Endometrium (tissue), 2 donors: ENCODE results near the gene LYVE1.

Experiments used
- FAIRE-seq: peaks from 2 replicates; lab custom pipeline; 2012; peaks lifted over from hg19 to GRCh38; lab: Jason Lieb, UNC
- donor health status: control.
- donor health status: control.

LYVE1 gene

DNA sequence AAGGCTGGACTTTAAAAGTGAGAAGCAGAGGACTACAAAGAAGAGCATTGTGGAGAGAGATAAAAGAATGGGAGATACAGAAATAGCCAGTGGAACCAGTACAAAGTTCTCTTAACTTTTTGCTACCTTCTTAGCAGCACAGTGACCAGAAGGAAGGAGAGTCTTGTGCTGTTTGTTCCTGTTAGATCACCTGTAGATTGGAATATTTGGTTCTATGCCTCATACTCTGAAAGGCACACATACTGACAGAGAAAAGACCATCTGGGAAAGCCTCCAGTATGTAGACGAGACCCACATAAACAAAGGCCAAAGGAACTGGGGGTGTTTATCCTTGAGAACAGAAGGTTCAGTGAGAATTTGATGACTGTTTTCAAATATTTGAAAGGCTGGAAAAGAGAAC lies 46.2 kb downstream of the LYVE1 start:
- no peak for FAIRE-seq

DNA sequence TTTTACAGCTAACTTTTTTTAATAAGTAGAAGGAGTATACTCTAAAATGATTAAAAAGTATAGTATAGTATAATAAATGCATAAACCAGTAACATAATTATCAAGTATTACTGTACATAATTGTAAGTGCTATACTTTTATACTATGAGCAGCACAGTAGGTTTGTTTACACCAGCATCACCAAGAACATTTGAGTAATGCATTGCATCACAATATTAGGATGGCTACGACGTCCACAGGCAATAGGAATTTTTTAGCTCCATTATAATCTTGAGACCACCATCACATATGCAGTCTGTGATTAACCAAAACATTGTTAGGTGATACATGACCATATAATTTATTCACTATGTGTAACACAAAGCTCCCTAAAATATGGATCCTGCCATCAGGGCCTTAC lies 47.9 kb downstream of the LYVE1 start:
- no peak for FAIRE-seq

DNA sequence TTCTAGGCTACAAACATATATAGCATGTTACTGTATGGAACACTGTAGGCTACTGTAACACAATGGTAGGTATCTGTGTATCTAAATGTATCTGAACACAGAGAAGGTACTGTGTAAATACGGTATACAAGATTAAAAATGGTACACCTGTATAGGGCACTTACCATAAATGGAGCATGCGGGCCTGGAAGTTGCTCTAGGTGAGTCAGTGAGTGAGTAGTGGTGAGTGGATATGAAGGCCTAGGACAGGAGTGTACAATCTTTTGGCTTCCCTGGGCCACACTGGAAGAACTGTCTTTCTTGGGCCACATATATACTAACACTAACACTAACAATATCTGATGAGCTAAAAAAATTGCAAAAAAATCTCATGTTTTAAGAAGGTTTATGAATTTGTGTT lies 48.8 kb downstream of the LYVE1 start:
- no peak for FAIRE-seq

DNA sequence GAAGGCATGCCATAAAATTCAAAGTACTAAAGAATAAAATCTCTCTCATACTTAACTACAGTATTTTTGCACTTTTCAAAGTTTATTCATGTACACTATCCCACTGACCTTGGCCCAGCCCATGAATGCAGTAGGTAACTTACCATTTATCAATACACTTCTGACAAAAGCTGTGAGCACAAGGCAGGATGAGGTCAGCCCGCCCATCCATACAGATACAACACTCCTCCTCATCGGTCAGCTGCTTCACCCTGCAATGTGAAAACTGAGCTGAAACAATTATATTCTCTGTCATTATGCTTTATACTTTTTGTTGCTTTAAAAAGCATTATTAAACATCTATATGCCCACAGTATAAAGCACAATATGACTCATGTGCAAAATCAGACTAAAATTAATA lies 49.6 kb downstream of the LYVE1 start:
- FAIRE-seq = no peak

DNA sequence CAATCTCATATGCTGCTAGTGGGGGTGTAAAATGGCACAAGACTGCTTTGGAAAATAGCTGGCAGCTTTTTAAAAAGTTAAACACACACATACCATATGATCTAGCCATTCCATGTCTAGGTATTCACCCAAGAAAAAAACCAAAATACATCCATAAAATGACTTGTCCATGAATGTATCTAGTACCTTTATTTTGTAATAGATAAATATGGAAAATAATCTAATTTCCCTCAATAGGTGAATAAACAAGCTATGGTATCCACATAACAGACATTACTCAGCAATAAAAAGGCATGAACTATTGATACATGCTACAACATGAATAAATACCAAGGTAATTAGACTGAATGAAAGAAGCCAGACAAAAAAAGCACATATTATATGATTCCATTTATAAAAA lies 50.3 kb downstream of the LYVE1 start:
- no peak for FAIRE-seq

DNA sequence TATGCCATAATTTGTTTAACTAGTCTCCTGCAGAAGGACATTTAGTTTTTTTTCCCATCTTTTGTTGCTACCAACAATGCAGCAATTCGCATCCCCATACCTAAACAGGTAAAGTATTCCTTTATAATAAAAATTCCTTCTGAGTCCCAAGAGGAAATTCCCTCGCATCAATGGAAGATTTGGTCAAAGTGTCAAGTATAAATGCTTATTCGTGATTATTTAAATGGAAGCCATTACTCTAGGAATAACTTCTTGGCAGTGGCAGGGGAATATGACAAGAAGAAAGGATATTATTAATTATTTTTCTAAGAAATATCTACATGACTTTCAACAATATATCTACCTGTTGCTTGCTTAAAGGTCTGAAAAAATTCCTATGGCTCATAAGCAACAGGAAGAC lies 53.0 kb downstream of the LYVE1 start:
- FAIRE-seq = no peak

DNA sequence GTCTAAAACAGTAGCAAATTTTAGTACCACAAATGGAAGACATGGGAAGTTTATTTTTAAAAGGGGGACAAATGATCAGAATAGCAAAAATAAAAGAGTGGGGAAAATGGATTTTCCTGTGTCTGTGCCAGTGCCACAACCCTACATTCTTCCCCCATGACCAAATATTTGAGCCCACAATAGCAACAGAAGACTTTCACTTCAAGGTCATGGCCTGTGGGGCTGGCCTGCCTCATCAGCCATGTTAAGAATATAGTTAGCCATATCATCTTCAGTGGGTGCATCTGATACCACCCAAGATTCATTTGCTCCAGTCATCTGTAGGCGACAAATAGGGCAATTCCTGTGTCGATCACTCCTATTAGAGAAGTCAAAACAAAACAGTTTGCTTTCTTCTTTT lies 53.8 kb downstream of the LYVE1 start:
- no peak for FAIRE-seq

DNA sequence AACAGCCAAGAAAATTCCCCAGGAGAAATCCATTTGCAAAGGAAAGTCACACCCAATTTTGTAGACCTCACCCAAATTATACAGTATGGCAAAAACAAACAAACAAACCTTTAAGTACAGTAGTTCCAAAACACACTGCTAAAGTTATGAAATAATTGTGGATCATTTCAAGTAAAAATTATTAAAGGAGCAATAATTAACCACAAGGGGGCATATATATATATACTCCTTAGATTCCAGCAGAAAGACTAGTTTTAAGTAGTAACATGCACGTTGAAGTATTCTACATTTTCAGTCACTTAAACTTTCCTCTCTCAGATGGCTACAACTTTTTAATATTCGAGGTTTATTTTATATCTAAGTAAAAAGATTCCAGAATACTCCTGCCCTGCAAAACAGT lies 54.3 kb downstream of the LYVE1 start:
- FAIRE-seq = no peak

DNA sequence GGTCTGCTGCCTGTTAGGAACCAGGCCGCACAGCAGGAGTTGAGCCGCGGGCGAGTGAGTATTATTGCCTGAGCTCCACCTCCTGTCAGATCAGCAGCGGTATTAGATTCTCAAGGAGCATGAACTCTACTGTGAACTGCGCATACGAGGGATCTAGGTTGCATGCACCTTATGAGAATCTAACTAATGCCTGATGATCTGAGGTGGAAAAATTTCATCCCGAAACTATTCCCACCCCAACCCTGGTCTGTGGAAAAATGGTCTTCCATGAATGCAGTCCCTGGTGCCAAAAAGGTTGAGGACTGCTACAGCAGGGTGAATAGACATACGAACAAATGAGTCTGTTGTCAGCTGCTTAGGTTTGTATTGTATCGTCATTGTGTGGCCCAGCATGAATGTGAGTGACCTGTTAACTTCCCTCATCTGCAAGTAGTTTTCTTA lies 57.3 kb downstream of the LYVE1 start:
- FAIRE-seq = no peak
